GM12878 (cell line): Measurements from ENCODE around the gene CCDC51. TPM values are rescaled to one million over a fixed set of nuclear protein-coding genes. Genes with fewer than 3 reads are reported as not detected.

ENCODE experiments used
- BCL3 ChIP-seq: IDR thresholded peaks from 2 replicates; pipeline ENCODE4 v1.6.1; 2011; ENCODE audit warnings: borderline replicate concordance, low read depth, mild to moderate bottlenecking, moderate library complexity, low read length; ENCODE audit not compliant: insufficient read depth, poor library complexity, severe bottlenecking
- BCLAF1 ChIP-seq: fragments of 450-650 bp; IDR thresholded peaks from 2 replicates; pipeline ENCODE4 v1.6.1; 2017; ENCODE audit warnings: antibody characterized with exemption, mild to moderate bottlenecking, moderate library complexity
- BRCA1 ChIP-seq: IDR thresholded peaks from 2 replicates; pipeline ENCODE4 v1.6.1; 2011; ENCODE audit warnings: low read depth, low read length, improper control_type of control experiment
- CTCF ChIP-seq, 3 experiments: IDR thresholded peaks in 2 of 3; conservative IDR thresholded peaks in 1 of 3; 2 replicates each; pipeline ENCODE4 v1.5.1; 2011; ENCODE audit warnings: low read depth in 3 of 3, low read length in 3 of 3, mild to moderate bottlenecking in 3 of 3, control low read depth in 2 of 3, moderate library complexity in 2 of 3, inconsistent platforms in 1 of 3, mixed read lengths in 1 of 3; ENCODE audit not compliant: control insufficient read depth in 2 of 3, insufficient read depth in 1 of 3; ENCODE audit errors: extremely low read depth in 1 of 3
- EZH2 ChIP-seq: IDR thresholded peaks from 2 replicates; pipeline ENCODE4 v1.6.1; 2012; ENCODE audit warnings: low read depth, mild to moderate bottlenecking, control low read depth, inconsistent platforms, low read length, borderline replicate concordance; ENCODE audit not compliant: control insufficient read depth
- HDAC6 ChIP-seq: fragments of 200-600 bp; sonication (generic); IDR thresholded peaks from one replicate; pipeline ENCODE4 v1.8.0; 2017; ENCODE audit warnings: antibody characterized with exemption; ENCODE audit not compliant: unreplicated experiment
- IKZF1 ChIP-seq: fragments of 450-650 bp; conservative IDR thresholded peaks from 2 replicates; pipeline ENCODE4 v1.6.1; 2017; ENCODE audit warnings: antibody characterized with exemption, mild to moderate bottlenecking
- JUND ChIP-seq: IDR thresholded peaks from 2 replicates; pipeline ENCODE4 v1.6.1; 2012; ENCODE audit warnings: low read depth, mild to moderate bottlenecking, low read length, improper control_type of control experiment, moderate library complexity
- MEF2A ChIP-seq: IDR thresholded peaks from 2 replicates; pipeline ENCODE4 v1.6.1; 2011; ENCODE audit warnings: low read depth, mild to moderate bottlenecking, low read length, moderate library complexity; ENCODE audit not compliant: insufficient read depth
- NR2C1 ChIP-seq: fragments of 450-650 bp; IDR thresholded peaks from 2 replicates; pipeline ENCODE4 v1.6.1; 2017; ENCODE audit warnings: antibody characterized with exemption, mild to moderate bottlenecking, moderate library complexity
- NR2C2 ChIP-seq: IDR thresholded peaks from 2 replicates; pipeline ENCODE4 v1.6.1; 2011; ENCODE audit warnings: borderline replicate concordance, low read depth; ENCODE audit not compliant: control insufficient read depth, insufficient read length
- NRF1 ChIP-seq: conservative IDR thresholded peaks from 2 replicates; pipeline ENCODE4 v1.6.1; 2011; ENCODE audit warnings: mild to moderate bottlenecking, low read depth, low read length, improper control_type of control experiment
- PBX3 ChIP-seq: IDR thresholded peaks from 2 replicates; pipeline ENCODE4 v1.6.1; 2011; ENCODE audit warnings: mild to moderate bottlenecking, low read depth, low read length, moderate library complexity; ENCODE audit not compliant: insufficient replicate concordance
- POLR2AphosphoS5 ChIP-seq: IDR thresholded peaks from 2 replicates; pipeline ENCODE4 v1.6.1; 2011; ENCODE audit warnings: mild to moderate bottlenecking, low read length, inconsistent platforms
- RFX5 ChIP-seq: IDR thresholded peaks from 2 replicates; pipeline ENCODE4 v1.6.1; 2011; ENCODE audit warnings: low read depth, low read length, improper control_type of control experiment
- SRF ChIP-seq, 2 experiments: IDR thresholded peaks; 2 replicates each; pipeline ENCODE4 v1.6.1; 2011; ENCODE audit warnings: low read depth in 2 of 2, low read length in 2 of 2, mild to moderate bottlenecking in 1 of 2, moderate library complexity in 1 of 2
- TARDBP ChIP-seq: IDR thresholded peaks from 2 replicates; pipeline ENCODE4 v1.6.1; 2016; ENCODE audit warnings: borderline replicate concordance
- TCF7 ChIP-seq: IDR thresholded peaks from 2 replicates; pipeline ENCODE4 v1.6.1; 2014; ENCODE audit warnings: antibody characterized with exemption, borderline replicate concordance
- USF2 ChIP-seq: IDR thresholded peaks from 2 replicates; pipeline ENCODE4 v1.6.1; 2011; ENCODE audit warnings: low read depth, low read length, improper control_type of control experiment, borderline replicate concordance
- ZNF217 ChIP-seq: fragments of 450-650 bp; IDR thresholded peaks from 2 replicates; pipeline ENCODE4 v1.6.1; 2017; ENCODE audit warnings: antibody characterized with exemption, mild to moderate bottlenecking
- ZNF384 ChIP-seq: IDR thresholded peaks from 2 replicates; pipeline ENCODE4 v1.6.1; 2012; ENCODE audit warnings: low read depth, mild to moderate bottlenecking, low read length, improper control_type of control experiment, borderline replicate concordance
- ZSCAN29 ChIP-seq: fragments of 450-650 bp; IDR thresholded peaks from 2 replicates; pipeline ENCODE4 v1.6.1; 2017; ENCODE audit warnings: mild to moderate bottlenecking, moderate library complexity
- polyA plus RNA-seq, 11 experiments: library from polyadenylated mRNA; depleted of rRNA in 4 of 11; unstranded in 6 of 11; stranded (reverse) in 5 of 11; fragments of >200 nt; fragmentation: Nextera tagmentation in 4 of 11; fragmentation: Illumina TruSeq in 1 of 11; extraction: Ambion mirVana in 4 of 11; extraction: Trizol in 1 of 11; gene quantifications; 1 replicate in 1 of 11; 2 replicates in 10 of 11; pipeline versions ENCODE4 v1.2.1 to v1.2.3, GENCODE V29; 2011 to 2016; ENCODE audit warnings: inconsistent platforms in 2 of 11, missing spikeins in 2 of 11, low read depth in 1 of 11
- total RNA-seq, 4 experiments: library from RNA; depleted of rRNA in 3 of 4; stranded (reverse); fragments of >200 nt in 3 of 4; fragmentation: Illumina TruSeq in 1 of 4; extraction: Trizol in 1 of 4; gene quantifications; 2 replicates each; pipeline versions ENCODE4 v1.2.1 to v1.2.3, GENCODE V29; 2013 to 2021

The CCDC51 gene
- total and polyA plus RNA-seq, 10 of the 15 experiments (the other 5 are each of a cell fraction or from before 2014, with no cell fraction given) = 10.6 to 54.9 (median 28.5) TPM

GRCh38 chr3:48435774-48436476 lies 4.0 kb downstream of the CCDC51 start (continued):
- TF ChIP-seq BCL3 (no peak), POLR2AphosphoS5 (no peak), MEF2A (no peak), EZH2 (no peak), TARDBP (no peak), NRF1 (no peak), RFX5 (no peak), SRF (IDR thresholded peaks at IDR 0.05; ENCODE audit: low read depth in 2 of 2, low read length in 2 of 2) (0 out of 4 replicates have a peak, but pooled peaks of 1 of the 2 experiments have one; percentile 38), ZNF217 (no peak), NR2C1 (no peak), USF2 (no peak), JUND (no peak), NR2C2 (no peak), HDAC6 (no peak), PBX3 (no peak), BRCA1 (no peak), BCLAF1 (no peak), ZSCAN29 (no peak), TCF7 (no peak), CTCF (IDR thresholded peaks at IDR 0.05 in 2 of 3, conservative IDR thresholded peaks at IDR 0.05 in 1 of 3; ENCODE audit: control insufficient read depth in 2 of 3, extremely low read depth in 1 of 3, insufficient read depth in 1 of 3, low read depth in 3 of 3, low read length in 3 of 3) (peak; percentile 100; a peak in 5 of 6 replicates), ZNF384 (no peak), IKZF1 (peak; percentile 82)
